H1 (cell line): ENCODE data around the gene PLEKHM3.

ENCODE experiments used
- CEBPB ChIP-seq: IDR thresholded peaks from 2 replicates; pipeline ENCODE4 v1.6.1; 2012; ENCODE audit warnings: low read depth, low read length
- CHD2 ChIP-seq: IDR thresholded peaks from 2 replicates; pipeline ENCODE4 v1.6.1; 2012; ENCODE audit warnings: low read length, improper control_type of control experiment
- EP300 ChIP-seq, 2 experiments: IDR thresholded peaks; 1 replicate in 1 of 2; 2 replicates in 1 of 2; pipeline ENCODE4 v1.6.1; 2011 to 2012; ENCODE audit warnings: low read depth in 2 of 2, low read length in 2 of 2, mild to moderate bottlenecking in 2 of 2, borderline replicate concordance in 1 of 2, inconsistent platforms in 1 of 2, moderate library complexity in 1 of 2
- EZH2 ChIP-seq: fragments of 200-600 bp; sonication (generic); IDR thresholded peaks from 2 replicates; pipeline ENCODE4 v1.7.1; 2012; ENCODE audit warnings: low read depth, mild to moderate bottlenecking, moderate library complexity, low read length, inconsistent platforms; ENCODE audit not compliant: severe bottlenecking
- JUN ChIP-seq: IDR thresholded peaks from 2 replicates; pipeline ENCODE4 v1.6.1; 2011; ENCODE audit warnings: low read depth, mild to moderate bottlenecking, improper control_type of control experiment, low read length
- POLR2A ChIP-seq, 2 experiments: IDR thresholded peaks; 1 replicate in 1 of 2; 2 replicates in 1 of 2; pipeline ENCODE4 v1.6.1; 2011; ENCODE audit warnings: low read depth in 2 of 2, low read length in 2 of 2, mild to moderate bottlenecking in 2 of 2; ENCODE audit errors: control extremely low read depth in 1 of 2
- POLR2AphosphoS5 ChIP-seq: IDR thresholded peaks from 2 replicates; pipeline ENCODE4 v1.6.1; 2011; ENCODE audit warnings: low read depth, low read length
- RNF2 ChIP-seq: fragments of 200-900, 300-1000 bp; sonication (generic); IDR thresholded peaks from 2 replicates; pipeline ENCODE4 v1.7.1; 2016; ENCODE audit warnings: borderline replicate concordance, low read depth, mild to moderate bottlenecking, antibody characterized with exemption, low read length; ENCODE audit not compliant: poor library complexity, severe bottlenecking; ENCODE audit errors: missing control alignments
- RXRA ChIP-seq: IDR thresholded peaks from 2 replicates; pipeline ENCODE4 v1.6.1; 2011; ENCODE audit warnings: low read depth, mild to moderate bottlenecking, low read length, moderate library complexity; ENCODE audit not compliant: insufficient read depth
- SP4 ChIP-seq: IDR thresholded peaks from 2 replicates; pipeline ENCODE4 v1.6.1; 2012; ENCODE audit warnings: low read length, inconsistent platforms
- TCF12 ChIP-seq: IDR thresholded peaks from 2 replicates; pipeline ENCODE4 v1.6.1; 2011; ENCODE audit warnings: low read depth, mild to moderate bottlenecking, low read length
- TF ChIP-seq, protein P1 (sequence below), 3 experiments: IDR thresholded peaks; 1 replicate in 2 of 3; 2 replicates in 1 of 3; pipeline versions ENCODE4 v1.5.1 to v1.6.1; 2011; ENCODE audit warnings: low read length in 3 of 3, mild to moderate bottlenecking in 3 of 3, inconsistent platforms in 2 of 3, low read depth in 1 of 3, moderate library complexity in 1 of 3; ENCODE audit not compliant: insufficient read depth in 1 of 3; ENCODE audit errors: control extremely low read depth in 1 of 3
- TF ChIP-seq, protein P2 (sequence below): IDR thresholded peaks from 2 replicates; pipeline ENCODE4 v1.6.1; 2011; ENCODE audit warnings: low read depth, mild to moderate bottlenecking, low read length; ENCODE audit not compliant: insufficient read depth

DNA sequence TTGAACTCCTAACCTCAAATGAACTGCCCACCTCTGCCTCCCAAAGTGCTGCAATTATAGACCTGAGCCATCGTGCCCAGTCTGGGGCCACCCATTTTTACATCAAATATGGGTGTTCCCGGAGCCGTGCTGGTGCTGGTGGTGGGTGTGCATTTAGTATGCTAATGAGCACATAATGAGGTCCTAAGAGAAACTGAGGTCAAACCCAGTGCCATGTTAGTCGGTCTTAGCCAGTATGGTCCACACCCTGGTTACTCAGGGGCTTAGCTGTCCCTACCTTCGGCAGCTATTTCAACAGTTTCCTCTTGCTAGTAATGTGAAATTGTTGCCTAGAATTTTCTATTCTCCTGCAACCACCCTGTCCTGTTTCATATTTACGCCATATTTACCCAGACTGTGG lies 217.2 kb downstream of the PLEKHM3 start:
- TF ChIP-seq CEBPB (no peak), POLR2A (IDR thresholded peaks at IDR 0.05; ENCODE audit: control extremely low read depth in 1 of 2, low read depth in 2 of 2, low read length in 2 of 2) (no peak), EP300 (IDR thresholded peaks at IDR 0.05; ENCODE audit: borderline replicate concordance in 1 of 2, low read depth in 2 of 2, low read length in 2 of 2) (no peak), RXRA (no peak), TCF12 (no peak), JUN (no peak), SP4 (no peak), EZH2 (no peak), RNF2 (no peak), CHD2 (no peak), POLR2AphosphoS5 (no peak)
- TF ChIP-seq, protein P1, sequence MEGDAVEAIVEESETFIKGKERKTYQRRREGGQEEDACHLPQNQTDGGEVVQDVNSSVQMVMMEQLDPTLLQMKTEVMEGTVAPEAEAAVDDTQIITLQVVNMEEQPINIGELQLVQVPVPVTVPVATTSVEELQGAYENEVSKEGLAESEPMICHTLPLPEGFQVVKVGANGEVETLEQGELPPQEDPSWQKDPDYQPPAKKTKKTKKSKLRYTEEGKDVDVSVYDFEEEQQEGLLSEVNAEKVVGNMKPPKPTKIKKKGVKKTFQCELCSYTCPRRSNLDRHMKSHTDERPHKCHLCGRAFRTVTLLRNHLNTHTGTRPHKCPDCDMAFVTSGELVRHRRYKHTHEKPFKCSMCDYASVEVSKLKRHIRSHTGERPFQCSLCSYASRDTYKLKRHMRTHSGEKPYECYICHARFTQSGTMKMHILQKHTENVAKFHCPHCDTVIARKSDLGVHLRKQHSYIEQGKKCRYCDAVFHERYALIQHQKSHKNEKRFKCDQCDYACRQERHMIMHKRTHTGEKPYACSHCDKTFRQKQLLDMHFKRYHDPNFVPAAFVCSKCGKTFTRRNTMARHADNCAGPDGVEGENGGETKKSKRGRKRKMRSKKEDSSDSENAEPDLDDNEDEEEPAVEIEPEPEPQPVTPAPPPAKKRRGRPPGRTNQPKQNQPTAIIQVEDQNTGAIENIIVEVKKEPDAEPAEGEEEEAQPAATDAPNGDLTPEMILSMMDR (IDR thresholded peaks at IDR 0.05; ENCODE audit: control extremely low read depth in 1 of 3, insufficient read depth in 1 of 3, low read depth in 1 of 3, low read length in 3 of 3): no peak
- TF ChIP-seq, protein P2, sequence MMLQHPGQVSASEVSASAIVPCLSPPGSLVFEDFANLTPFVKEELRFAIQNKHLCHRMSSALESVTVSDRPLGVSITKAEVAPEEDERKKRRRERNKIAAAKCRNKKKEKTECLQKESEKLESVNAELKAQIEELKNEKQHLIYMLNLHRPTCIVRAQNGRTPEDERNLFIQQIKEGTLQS: no peak
